Parathyroid adenoma (tissue), 2 donors: Measurements from ENCODE around the gene PCBP4.
A peak's percentile ranks its signal among the peaks of the same experiment; 100 is the strongest.

ENCODE experiments used
- H2AFZ ChIP-seq: fragments of 300-600 bp; sonication (generic); one replicate; pipeline ENCODE4 v1.7.0; 2017; ENCODE audit warnings: antibody characterized with exemption, mild to moderate bottlenecking
- H3K27ac ChIP-seq: fragments of 300-600 bp; sonication (generic); one replicate; pipeline ENCODE4 v1.7.0; 2017
- H3K27me3 ChIP-seq: fragments of 300-600 bp; sonication (generic); one replicate; pipeline ENCODE4 v1.7.0; 2017; ENCODE audit warnings: low read length; ENCODE audit not compliant: control insufficient read depth, insufficient read depth
- H3K36me3 ChIP-seq: fragments of 300-600 bp; sonication (generic); one replicate; pipeline ENCODE4 v1.7.0; 2017; ENCODE audit warnings: low read length; ENCODE audit not compliant: control insufficient read depth, insufficient read depth
- H3K4me1 ChIP-seq: fragments of 300-600 bp; sonication (generic); one replicate; pipeline ENCODE4 v1.7.0; 2017; ENCODE audit warnings: control low read depth
- H3K4me2 ChIP-seq: fragments of 300-600 bp; sonication (generic); one replicate; pipeline ENCODE4 v1.7.0; 2017; ENCODE audit warnings: low read length
- H3K4me3 ChIP-seq: fragments of 300-600 bp; sonication (generic); one replicate; pipeline ENCODE4 v1.7.0; 2017; ENCODE audit warnings: low read depth, low read length
- H3K79me2 ChIP-seq: fragments of 300-600 bp; sonication (generic); one replicate; pipeline ENCODE4 v1.7.0; 2017; ENCODE audit warnings: control low read depth
- H3K9ac ChIP-seq: fragments of 300-600 bp; sonication (generic); one replicate; pipeline ENCODE4 v1.7.0; 2017; ENCODE audit warnings: mild to moderate bottlenecking
- H3K9me3 ChIP-seq: fragments of 300-600 bp; sonication (generic); one replicate; pipeline ENCODE4 v1.7.0; 2017; ENCODE audit warnings: low read length; ENCODE audit not compliant: control insufficient read depth
- TF ChIP-seq, protein P1 (sequence below): fragments of 300-600 bp; sonication (generic); IDR thresholded peaks from one replicate; pipeline ENCODE4 v1.7.0; 2017; ENCODE audit warnings: antibody characterized with exemption, mild to moderate bottlenecking
- donor health status: primary hyperparathyroidism.

The PCBP4 gene

DNA sequence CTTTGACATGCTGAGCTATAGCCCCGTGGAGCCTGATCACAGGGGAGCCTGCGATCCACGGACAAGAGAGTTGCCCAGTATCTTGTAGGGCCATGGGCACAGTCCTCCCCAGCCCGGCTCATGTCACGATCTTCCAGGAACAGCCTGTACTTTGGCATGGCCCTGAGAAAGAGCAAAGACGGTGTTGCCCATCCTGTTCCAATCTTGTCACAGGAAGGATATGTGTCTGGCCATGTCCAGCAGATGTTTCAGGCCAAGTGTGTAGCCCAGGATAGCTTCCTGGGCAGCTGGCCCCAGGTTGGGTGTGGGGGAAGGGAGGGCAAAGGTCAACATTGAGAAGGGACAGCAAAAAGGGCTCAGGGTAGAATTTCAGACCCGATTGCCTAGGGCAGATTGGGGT, 45.4 kb upstream of the PCBP4 start:
- Histone ChIP-seq H3K4me2 (no peak overlapping the region), H3K9ac (no peak overlapping the region)
- TF ChIP-seq, protein P1, sequence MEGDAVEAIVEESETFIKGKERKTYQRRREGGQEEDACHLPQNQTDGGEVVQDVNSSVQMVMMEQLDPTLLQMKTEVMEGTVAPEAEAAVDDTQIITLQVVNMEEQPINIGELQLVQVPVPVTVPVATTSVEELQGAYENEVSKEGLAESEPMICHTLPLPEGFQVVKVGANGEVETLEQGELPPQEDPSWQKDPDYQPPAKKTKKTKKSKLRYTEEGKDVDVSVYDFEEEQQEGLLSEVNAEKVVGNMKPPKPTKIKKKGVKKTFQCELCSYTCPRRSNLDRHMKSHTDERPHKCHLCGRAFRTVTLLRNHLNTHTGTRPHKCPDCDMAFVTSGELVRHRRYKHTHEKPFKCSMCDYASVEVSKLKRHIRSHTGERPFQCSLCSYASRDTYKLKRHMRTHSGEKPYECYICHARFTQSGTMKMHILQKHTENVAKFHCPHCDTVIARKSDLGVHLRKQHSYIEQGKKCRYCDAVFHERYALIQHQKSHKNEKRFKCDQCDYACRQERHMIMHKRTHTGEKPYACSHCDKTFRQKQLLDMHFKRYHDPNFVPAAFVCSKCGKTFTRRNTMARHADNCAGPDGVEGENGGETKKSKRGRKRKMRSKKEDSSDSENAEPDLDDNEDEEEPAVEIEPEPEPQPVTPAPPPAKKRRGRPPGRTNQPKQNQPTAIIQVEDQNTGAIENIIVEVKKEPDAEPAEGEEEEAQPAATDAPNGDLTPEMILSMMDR, result no peak

DNA sequence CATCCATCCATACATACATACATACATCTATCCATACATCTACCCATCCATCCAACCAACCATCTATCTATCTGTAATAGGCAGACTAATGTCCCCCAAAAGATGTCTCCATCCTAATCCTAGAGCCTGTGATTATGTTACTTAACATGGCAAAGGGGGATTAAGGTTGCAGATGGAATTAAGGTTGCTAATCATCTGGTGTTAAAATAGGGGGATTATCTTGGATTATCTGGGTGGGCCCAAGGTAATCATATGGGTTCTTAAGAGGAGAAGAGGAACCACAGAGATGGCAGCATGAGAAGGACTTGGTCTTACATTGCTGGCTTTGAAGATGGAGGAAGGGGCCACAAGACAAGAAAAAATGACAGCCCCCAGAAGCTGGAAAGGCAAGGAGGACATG, 43.2 kb upstream of the PCBP4 start:
- peaks cover 11% of the 10 kb centered on the region for H3K4me1 ChIP-seq

More for the DNA sequence above, 45.4 kb upstream of the PCBP4 start:
- Histone ChIP-seq H3K36me3 (no peaks in the 10 kb centered on the region), H3K27me3 (no peaks in the 10 kb centered on the region), H3K9me3 (no peaks in the 10 kb centered on the region), H3K79me2 (no peaks in the 10 kb centered on the region), H3K4me1 (no peaks in the 10 kb centered on the region), H3K4me3 (no peak overlapping the region), H3K27ac (no peak overlapping the region), H2AFZ (no peak overlapping the region)

DNA sequence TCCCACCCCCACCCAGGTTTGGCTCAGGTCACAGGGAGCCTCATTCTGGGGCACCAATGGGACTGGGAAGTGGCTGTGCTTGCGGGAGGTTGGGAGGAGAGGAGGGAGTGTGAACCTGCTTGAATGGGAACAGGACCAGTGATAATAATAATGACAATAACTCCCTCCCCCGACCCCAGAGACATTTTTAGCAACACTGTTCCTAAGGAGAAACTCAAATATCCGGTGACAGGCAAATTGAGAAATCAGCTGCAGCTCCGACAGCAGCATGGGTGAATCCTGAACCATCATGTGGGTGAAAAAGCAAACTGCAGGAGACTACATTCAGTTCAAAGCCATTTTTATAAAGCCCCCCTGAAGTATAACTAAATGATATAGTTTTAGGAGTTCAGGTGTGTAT, 40.0 kb upstream of the PCBP4 start:
- TF ChIP-seq, protein P1, result no peak
- H3K27me3 ChIP-seq, result no peaks in the 10 kb centered on the region
- no peaks in the 10 kb centered on the region for H3K79me2 ChIP-seq
- no peak overlapping the region for H2AFZ ChIP-seq
- no peak overlapping the region for H3K4me3 ChIP-seq
- H3K4me1 ChIP-seq, result peaks cover 13% of the 10 kb centered on the region
- H3K36me3 ChIP-seq, result no peaks in the 10 kb centered on the region
- no peak overlapping the region for H3K4me2 ChIP-seq
- H3K27ac ChIP-seq, result no peak overlapping the region
- no peaks in the 10 kb centered on the region for H3K9me3 ChIP-seq
- no peak overlapping the region for H3K9ac ChIP-seq

More for the DNA sequence above, 43.2 kb upstream of the PCBP4 start:
- H2AFZ ChIP-seq, result no peak overlapping the region
- H3K9ac ChIP-seq, result no peak overlapping the region
- H3K79me2 ChIP-seq, result no peaks in the 10 kb centered on the region
- TF ChIP-seq, protein P1, result no peak
- no peak overlapping the region for H3K4me2 ChIP-seq
- no peaks in the 10 kb centered on the region for H3K27me3 ChIP-seq
- no peaks in the 10 kb centered on the region for H3K9me3 ChIP-seq
- no peaks in the 10 kb centered on the region for H3K36me3 ChIP-seq
- H3K4me3 ChIP-seq, result no peak overlapping the region
- no peak overlapping the region for H3K27ac ChIP-seq

DNA sequence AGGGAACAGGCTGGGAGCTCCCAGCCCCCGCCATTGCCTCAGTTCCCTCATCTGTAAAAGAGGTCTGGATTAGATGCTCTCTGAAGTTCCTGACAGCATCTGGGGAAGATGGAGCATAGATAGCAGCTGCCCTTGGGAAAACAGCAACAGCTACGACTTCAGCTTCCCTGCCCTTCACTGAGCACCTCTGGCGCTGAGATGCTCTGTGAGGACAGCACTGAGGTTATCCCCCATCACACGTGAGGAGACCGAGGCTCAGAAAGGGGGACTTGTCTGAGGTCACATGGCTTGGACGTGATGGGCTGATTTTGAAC, 39.5 kb upstream of the PCBP4 start:
- H3K4me1 ChIP-seq, result peaks cover 13% of the 10 kb centered on the region
- TF ChIP-seq, protein P1, result no peak
- no peak overlapping the region for H2AFZ ChIP-seq
- no peak overlapping the region for H3K27ac ChIP-seq
- H3K36me3 ChIP-seq, result no peaks in the 10 kb centered on the region
- no peak overlapping the region for H3K4me2 ChIP-seq
- H3K4me3 ChIP-seq, result no peak overlapping the region
- H3K9ac ChIP-seq, result no peak overlapping the region
- no peaks in the 10 kb centered on the region for H3K9me3 ChIP-seq
- no peaks in the 10 kb centered on the region for H3K79me2 ChIP-seq
- H3K27me3 ChIP-seq, result no peaks in the 10 kb centered on the region

DNA sequence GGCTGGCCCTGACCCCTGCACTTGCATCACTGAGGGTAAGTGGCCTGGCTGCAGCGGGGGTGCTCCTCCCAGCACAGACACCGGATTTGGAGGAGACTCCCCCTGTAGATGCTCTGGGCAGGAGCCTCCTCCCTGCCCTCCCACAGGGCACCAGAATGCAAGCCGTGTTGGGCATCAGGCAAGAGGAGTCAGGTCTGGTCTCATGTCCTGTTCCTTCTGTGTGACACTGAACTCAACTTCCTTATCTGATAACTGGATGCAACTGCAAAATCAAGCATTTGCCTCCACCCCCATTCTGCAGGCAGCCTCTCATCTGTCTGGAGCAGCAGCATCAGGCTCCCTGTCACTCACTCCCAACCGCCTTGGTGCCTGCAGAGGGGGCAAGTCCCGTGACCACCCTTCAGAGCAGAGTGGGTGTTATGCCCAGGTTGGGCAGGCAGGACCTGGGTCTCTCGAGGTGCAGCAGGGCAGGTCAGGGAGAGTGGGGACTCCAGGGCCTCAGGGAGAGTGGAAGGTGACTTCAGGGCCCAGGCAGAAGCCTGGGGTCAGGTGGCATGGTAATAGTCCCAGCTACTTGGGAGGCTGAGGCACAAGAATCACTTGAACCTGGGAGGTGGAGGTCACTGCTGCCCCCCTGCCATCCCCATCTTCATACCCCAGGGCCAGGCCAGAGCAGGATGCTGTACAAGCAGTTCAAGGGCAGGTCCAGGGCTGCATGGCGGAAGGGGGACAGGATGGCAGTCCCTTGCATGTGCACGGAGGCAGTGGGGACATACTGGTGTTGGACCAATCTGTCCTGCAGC, 39.0 kb upstream of the PCBP4 start:
- H3K27me3 ChIP-seq, result no peaks in the 10 kb centered on the region
- TF ChIP-seq, protein P1, result no peak
- H3K9me3 ChIP-seq, result no peaks in the 10 kb centered on the region
- no peak overlapping the region for H3K4me2 ChIP-seq
- peak overlapping the region; percentile 81 for H2AFZ ChIP-seq
- no peaks in the 10 kb centered on the region for H3K79me2 ChIP-seq
- H3K4me3 ChIP-seq, result no peak overlapping the region
- H3K27ac ChIP-seq, result no peak overlapping the region
- H3K4me1 ChIP-seq, result peaks cover 13% of the 10 kb centered on the region
- H3K9ac ChIP-seq, result no peak overlapping the region
- H3K36me3 ChIP-seq, result no peaks in the 10 kb centered on the region
